Putamen (tissue), 1 donor: ENCODE measurements around the gene SLF1.
A peak's percentile ranks its signal among the peaks of the same experiment; 100 is the strongest.

Experiments used
- DNase-seq: peaks from one replicate; pipeline ENCODE4 v3.0.0-alpha.2; 2016; ENCODE audit warnings: low spot score

The SLF1 gene

GRCh38 chr5:94661086-94661485 is 42.6 kb downstream of the SLF1 start:
- DNase-seq = no peak

GRCh38 chr5:94667937-94668336 is 49.5 kb downstream of the SLF1 start:
- DNase-seq = no peak

GRCh38 chr5:94670726-94671125 is 52.3 kb downstream of the SLF1 start:
- DNase-seq = no peak

GRCh38 chr5:94672746-94673145 is 54.3 kb downstream of the SLF1 start:
- DNase-seq = no peak

GRCh38 chr5:94674490-94675382 is 56.3 kb downstream of the SLF1 start:
- peak; percentile 17 for DNase-seq

- DNase-seq = no peak
Observed at GRCh38 chr5:94675965-94676618, 57.6 kb downstream of the SLF1 start.

GRCh38 chr5:94682814-94683520 is 64.5 kb downstream of the SLF1 start:
- no peak for DNase-seq

GRCh38 chr5:94689908-94690307 is 71.4 kb downstream of the SLF1 start:
- DNase-seq = no peak

- DNase-seq = no peak
Observed at GRCh38 chr5:94690778-94691177, 72.3 kb downstream of the SLF1 start.

GRCh38 chr5:94691291-94691690 is 72.8 kb downstream of the SLF1 start:
- no peak for DNase-seq

- no peak for DNase-seq
Observed at GRCh38 chr5:94691949-94692348, 73.5 kb downstream of the SLF1 start.

GRCh38 chr5:94692581-94692980 is 74.1 kb downstream of the SLF1 start:
- DNase-seq = no peak

GRCh38 chr5:94693043-94693822 is 74.8 kb downstream of the SLF1 start:
- no peak for DNase-seq

GRCh38 chr5:94693845-94694370 is 75.4 kb downstream of the SLF1 start:
- DNase-seq = no peak

- DNase-seq = no peak
Observed at GRCh38 chr5:94694671-94695070, 76.2 kb downstream of the SLF1 start.

GRCh38 chr5:94698197-94698596 is 79.7 kb downstream of the SLF1 start:
- DNase-seq = no peak

GRCh38 chr5:94699562-94699961 is 81.1 kb downstream of the SLF1 start:
- DNase-seq = no peak

GRCh38 chr5:94700592-94700991 is 82.1 kb downstream of the SLF1 start:
- no peak for DNase-seq

GRCh38 chr5:94702729-94703128 is 84.3 kb downstream of the SLF1 start:
- no peak for DNase-seq

- no peak for DNase-seq
Observed at GRCh38 chr5:94705427-94705826, 87.0 kb downstream of the SLF1 start.

- DNase-seq = no peak
Observed at GRCh38 chr5:94707359-94707758, 88.9 kb downstream of the SLF1 start.

- no peak for DNase-seq
Observed at GRCh38 chr5:94709277-94709676, 90.8 kb downstream of the SLF1 start.
